ENCODE measurements around the gene PIP5K1C.

PIP5K1C gene

GRCh38 chr19:3665681-3666544 is 34.4 kb downstream of the PIP5K1C start:
- Mint-ChIP-seq H3K27me3 (ENCODE audit: low read depth) (no peaks in the 10 kb centered on the region), H3K27ac (peak overlapping the region in 2 of 3 experiments; percentile 78 to 82), H3K9me3 (no peaks in the 10 kb centered on the region), H3K4me1 (peaks cover 32% of the 10 kb centered on the region), H3K4me3 (peak overlapping the region in 1 of 3 experiments; percentile 25), H3K36me3 (ENCODE audit: low read depth) (peaks cover 19% of the 10 kb centered on the region)
- TF ChIP-seq, protein P1, sequence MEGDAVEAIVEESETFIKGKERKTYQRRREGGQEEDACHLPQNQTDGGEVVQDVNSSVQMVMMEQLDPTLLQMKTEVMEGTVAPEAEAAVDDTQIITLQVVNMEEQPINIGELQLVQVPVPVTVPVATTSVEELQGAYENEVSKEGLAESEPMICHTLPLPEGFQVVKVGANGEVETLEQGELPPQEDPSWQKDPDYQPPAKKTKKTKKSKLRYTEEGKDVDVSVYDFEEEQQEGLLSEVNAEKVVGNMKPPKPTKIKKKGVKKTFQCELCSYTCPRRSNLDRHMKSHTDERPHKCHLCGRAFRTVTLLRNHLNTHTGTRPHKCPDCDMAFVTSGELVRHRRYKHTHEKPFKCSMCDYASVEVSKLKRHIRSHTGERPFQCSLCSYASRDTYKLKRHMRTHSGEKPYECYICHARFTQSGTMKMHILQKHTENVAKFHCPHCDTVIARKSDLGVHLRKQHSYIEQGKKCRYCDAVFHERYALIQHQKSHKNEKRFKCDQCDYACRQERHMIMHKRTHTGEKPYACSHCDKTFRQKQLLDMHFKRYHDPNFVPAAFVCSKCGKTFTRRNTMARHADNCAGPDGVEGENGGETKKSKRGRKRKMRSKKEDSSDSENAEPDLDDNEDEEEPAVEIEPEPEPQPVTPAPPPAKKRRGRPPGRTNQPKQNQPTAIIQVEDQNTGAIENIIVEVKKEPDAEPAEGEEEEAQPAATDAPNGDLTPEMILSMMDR (IDR thresholded peaks at IDR 0.05; ENCODE audit: unreplicated experiment in 3 of 3): peak; percentile 88 to 93 (median 91)

GRCh38 chr19:3664879-3665642 is 35.2 kb downstream of the PIP5K1C start:
- H3K36me3 Mint-ChIP-seq (ENCODE audit: low read depth): peaks cover 25% of the 10 kb centered on the region
- no peak overlapping the region for H3K27ac Mint-ChIP-seq
- peaks cover 30% of the 10 kb centered on the region for H3K4me1 Mint-ChIP-seq
- H3K9me3 Mint-ChIP-seq: no peaks in the 10 kb centered on the region
- no peak overlapping the region for H3K4me3 Mint-ChIP-seq
- TF ChIP-seq, protein P1 (IDR thresholded peaks at IDR 0.05; ENCODE audit: unreplicated experiment in 3 of 3): no peak
- no peaks in the 10 kb centered on the region for H3K27me3 Mint-ChIP-seq (ENCODE audit: low read depth)

- Mint-ChIP-seq H3K4me3 (no peak overlapping the region), H3K9me3 (no peaks in the 10 kb centered on the region), H3K27me3 (ENCODE audit: low read depth) (no peaks in the 10 kb centered on the region), H3K36me3 (ENCODE audit: low read depth) (peaks cover 25% of the 10 kb centered on the region), H3K27ac (no peak overlapping the region), H3K4me1 (peaks cover 20% of the 10 kb centered on the region)
- TF ChIP-seq, protein P1 (IDR thresholded peaks at IDR 0.05; ENCODE audit: unreplicated experiment in 3 of 3): no peak
Measured at GRCh38 chr19:3663838-3664237, 36.4 kb downstream of the PIP5K1C start.

GRCh38 chr19:3661284-3662238 is 38.7 kb downstream of the PIP5K1C start:
- no peaks in the 10 kb centered on the region for H3K9me3 Mint-ChIP-seq
- TF ChIP-seq, protein P1 (IDR thresholded peaks at IDR 0.05; ENCODE audit: unreplicated experiment in 3 of 3): no peak
- peaks cover 11% of the 10 kb centered on the region for H3K4me1 Mint-ChIP-seq

GRCh38 chr19:3660493-3661219 is 39.6 kb downstream of the PIP5K1C start:
- Mint-ChIP-seq H3K27me3 (ENCODE audit: low read depth) (no peaks in the 10 kb centered on the region), H3K27ac (no peak overlapping the region), H3K9me3 (no peaks in the 10 kb centered on the region), H3K4me3 (no peak overlapping the region), H3K4me1 (peaks cover 4% of the 10 kb centered on the region), H3K36me3 (ENCODE audit: low read depth) (peaks cover 37% of the 10 kb centered on the region)
- TF ChIP-seq, protein P1 (IDR thresholded peaks at IDR 0.05; ENCODE audit: unreplicated experiment in 3 of 3): no peak

More at GRCh38 chr19:3661284-3662238, 38.7 kb downstream of the PIP5K1C start:
- Mint-ChIP-seq H3K27me3 (ENCODE audit: low read depth) (no peaks in the 10 kb centered on the region), H3K4me3 (no peak overlapping the region), H3K27ac (no peak overlapping the region), H3K36me3 (ENCODE audit: low read depth) (peaks cover 33% of the 10 kb centered on the region)
